ENCODE results near the gene SPATS2L. TPM values are rescaled to one million over a fixed set of nuclear protein-coding genes. Genes with fewer than 3 reads are reported as not detected.
A peak's percentile ranks its signal among the peaks of the same experiment; 100 is the strongest.

SPATS2L gene
- total and polyA plus RNA-seq, 2 experiments from 2014 or later: 118 to 154 TPM

DNA sequence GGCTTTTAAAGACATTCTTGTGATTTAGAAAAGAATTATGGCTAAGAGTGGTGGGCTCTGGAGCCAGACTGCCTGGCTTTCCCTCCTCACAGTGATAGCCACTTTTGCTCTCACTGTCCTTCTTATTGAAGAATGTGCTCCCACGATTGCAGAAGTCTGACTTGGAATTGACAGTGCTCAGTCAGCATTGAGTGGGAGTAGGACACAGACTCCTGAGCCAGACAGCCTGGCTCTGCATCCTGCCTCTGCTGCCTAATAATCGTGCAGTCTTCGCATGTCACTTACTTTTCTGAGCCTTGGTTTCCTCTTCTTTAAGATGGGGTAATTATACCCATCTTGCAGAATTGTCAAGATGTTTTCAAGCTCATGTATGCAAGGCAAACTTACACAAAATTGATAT lies 23.3 kb downstream of the SPATS2L start:
- Mint-ChIP-seq H3K9me3 (peaks cover 11% of the 10 kb centered on the region; the same call in 2 of the 3 replicates), H3K27me3 (ENCODE audit: insufficient read depth, low read depth, poor library complexity) (no peaks in the 10 kb centered on the region), H3K27ac (no peak overlapping the region), H3K4me1 (peaks cover 19% of the 10 kb centered on the region), H3K36me3 (ENCODE audit: low read depth) (peaks cover 66% of the 10 kb centered on the region), H3K4me3 (no peak overlapping the region)
- DNase-seq (ENCODE audit: low spot score) (no peak), ATAC-seq (no peak; the same call in 2 of the 3 replicates)
- H4K20me1 ChIP-seq (replicated peaks; ENCODE audit: insufficient read depth): 0 out of 2 replicates have a peak, but pooled peaks cover 12% of the 10 kb centered on the region
- H3K4me2 ChIP-seq: no peak overlapping the region
- peaks cover 100% of the 10 kb centered on the region for H3K79me2 ChIP-seq (replicated peaks; ENCODE audit: insufficient read depth)
- H3K27ac ChIP-seq (ENCODE audit: low read depth): peak overlapping the region; percentile 20; the same call in 1 of the 2 replicates
- H2AFZ ChIP-seq: no peak overlapping the region
- H3K9me2 ChIP-seq (ENCODE audit: insufficient read depth): no peaks in the 10 kb centered on the region
- peaks cover 21% of the 10 kb centered on the region; the same call in 1 of the 2 replicates for H3K36me3 ChIP-seq (ENCODE audit: insufficient read depth)
- no peaks in the 10 kb centered on the region for H3K27me3 ChIP-seq (ENCODE audit: insufficient read depth)
- no peak overlapping the region for H3K4me3 ChIP-seq
- peaks cover 8% of the 10 kb centered on the region for H3K4me1 ChIP-seq (ENCODE audit: insufficient read depth)
- TF ChIP-seq EZH2 (IDR thresholded peaks at IDR 0.05; ENCODE audit: low read depth, unreplicated experiment): no peak
- TF ChIP-seq CREB1 (CRISPR knock-in tag; IDR thresholded peaks at IDR 0.05; ENCODE audit: low read depth): no peak
- TF ChIP-seq POLR2AphosphoS5 (IDR thresholded peaks at IDR 0.05; ENCODE audit: low read depth): no peak
- TF ChIP-seq, protein P1, sequence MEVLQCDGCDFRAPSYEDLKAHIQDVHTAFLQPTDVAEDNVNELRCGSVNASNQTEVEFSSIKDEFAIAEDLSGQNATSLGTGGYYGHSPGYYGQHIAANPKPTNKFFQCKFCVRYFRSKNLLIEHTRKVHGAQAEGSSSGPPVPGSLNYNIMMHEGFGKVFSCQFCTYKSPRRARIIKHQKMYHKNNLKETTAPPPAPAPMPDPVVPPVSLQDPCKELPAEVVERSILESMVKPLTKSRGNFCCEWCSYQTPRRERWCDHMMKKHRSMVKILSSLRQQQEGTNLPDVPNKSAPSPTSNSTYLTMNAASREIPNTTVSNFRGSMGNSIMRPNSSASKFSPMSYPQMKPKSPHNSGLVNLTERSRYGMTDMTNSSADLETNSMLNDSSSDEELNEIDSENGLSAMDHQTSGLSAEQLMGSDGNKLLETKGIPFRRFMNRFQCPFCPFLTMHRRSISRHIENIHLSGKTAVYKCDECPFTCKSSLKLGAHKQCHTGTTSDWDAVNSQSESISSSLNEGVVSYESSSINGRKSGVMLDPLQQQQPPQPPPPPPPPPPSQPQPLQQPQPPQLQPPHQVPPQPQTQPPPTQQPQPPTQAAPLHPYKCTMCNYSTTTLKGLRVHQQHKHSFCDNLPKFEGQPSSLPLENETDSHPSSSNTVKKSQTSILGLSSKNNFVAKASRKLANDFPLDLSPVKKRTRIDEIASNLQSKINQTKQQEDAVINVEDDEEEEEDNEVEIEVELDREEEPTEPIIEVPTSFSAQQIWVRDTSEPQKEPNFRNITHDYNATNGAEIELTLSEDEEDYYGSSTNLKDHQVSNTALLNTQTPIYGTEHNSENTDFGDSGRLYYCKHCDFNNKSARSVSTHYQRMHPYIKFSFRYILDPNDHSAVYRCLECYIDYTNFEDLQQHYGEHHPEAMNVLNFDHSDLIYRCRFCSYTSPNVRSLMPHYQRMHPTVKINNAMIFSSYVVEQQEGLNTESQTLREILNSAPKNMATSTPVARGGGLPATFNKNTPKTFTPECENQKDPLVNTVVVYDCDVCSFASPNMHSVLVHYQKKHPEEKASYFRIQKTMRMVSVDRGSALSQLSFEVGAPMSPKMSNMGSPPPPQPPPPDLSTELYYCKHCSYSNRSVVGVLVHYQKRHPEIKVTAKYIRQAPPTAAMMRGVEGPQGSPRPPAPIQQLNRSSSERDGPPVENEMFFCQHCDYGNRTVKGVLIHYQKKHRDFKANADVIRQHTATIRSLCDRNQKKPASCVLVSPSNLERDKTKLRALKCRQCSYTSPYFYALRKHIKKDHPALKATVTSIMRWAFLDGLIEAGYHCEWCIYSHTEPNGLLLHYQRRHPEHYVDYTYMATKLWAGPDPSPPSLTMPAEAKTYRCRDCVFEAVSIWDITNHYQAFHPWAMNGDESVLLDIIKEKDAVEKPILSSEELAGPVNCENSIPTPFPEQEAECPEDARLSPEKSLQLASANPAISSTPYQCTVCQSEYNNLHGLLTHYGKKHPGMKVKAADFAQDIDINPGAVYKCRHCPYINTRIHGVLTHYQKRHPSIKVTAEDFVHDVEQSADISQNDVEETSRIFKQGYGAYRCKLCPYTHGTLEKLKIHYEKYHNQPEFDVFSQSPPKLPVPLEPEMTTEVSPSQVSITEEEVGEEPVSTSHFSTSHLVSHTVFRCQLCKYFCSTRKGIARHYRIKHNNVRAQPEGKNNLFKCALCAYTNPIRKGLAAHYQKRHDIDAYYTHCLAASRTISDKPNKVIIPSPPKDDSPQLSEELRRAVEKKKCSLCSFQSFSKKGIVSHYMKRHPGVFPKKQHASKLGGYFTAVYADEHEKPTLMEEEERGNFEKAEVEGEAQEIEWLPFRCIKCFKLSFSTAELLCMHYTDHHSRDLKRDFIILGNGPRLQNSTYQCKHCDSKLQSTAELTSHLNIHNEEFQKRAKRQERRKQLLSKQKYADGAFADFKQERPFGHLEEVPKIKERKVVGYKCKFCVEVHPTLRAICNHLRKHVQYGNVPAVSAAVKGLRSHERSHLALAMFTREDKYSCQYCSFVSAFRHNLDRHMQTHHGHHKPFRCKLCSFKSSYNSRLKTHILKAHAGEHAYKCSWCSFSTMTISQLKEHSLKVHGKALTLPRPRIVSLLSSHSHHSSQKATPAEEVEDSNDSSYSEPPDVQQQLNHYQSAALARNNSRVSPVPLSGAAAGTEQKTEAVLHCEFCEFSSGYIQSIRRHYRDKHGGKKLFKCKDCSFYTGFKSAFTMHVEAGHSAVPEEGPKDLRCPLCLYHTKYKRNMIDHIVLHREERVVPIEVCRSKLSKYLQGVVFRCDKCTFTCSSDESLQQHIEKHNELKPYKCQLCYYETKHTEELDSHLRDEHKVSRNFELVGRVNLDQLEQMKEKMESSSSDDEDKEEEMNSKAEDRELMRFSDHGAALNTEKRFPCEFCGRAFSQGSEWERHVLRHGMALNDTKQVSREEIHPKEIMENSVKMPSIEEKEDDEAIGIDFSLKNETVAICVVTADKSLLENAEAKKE (CRISPR knock-in tag; IDR thresholded peaks at IDR 0.05): no peak
- no peak for TF ChIP-seq ZNF114 (CRISPR knock-in tag; IDR thresholded peaks at IDR 0.05)
- TF ChIP-seq, protein P2, sequence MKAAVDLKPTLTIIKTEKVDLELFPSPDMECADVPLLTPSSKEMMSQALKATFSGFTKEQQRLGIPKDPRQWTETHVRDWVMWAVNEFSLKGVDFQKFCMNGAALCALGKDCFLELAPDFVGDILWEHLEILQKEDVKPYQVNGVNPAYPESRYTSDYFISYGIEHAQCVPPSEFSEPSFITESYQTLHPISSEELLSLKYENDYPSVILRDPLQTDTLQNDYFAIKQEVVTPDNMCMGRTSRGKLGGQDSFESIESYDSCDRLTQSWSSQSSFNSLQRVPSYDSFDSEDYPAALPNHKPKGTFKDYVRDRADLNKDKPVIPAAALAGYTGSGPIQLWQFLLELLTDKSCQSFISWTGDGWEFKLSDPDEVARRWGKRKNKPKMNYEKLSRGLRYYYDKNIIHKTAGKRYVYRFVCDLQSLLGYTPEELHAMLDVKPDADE (IDR thresholded peaks at IDR 0.05): no peak
- TF ChIP-seq, protein P3, sequence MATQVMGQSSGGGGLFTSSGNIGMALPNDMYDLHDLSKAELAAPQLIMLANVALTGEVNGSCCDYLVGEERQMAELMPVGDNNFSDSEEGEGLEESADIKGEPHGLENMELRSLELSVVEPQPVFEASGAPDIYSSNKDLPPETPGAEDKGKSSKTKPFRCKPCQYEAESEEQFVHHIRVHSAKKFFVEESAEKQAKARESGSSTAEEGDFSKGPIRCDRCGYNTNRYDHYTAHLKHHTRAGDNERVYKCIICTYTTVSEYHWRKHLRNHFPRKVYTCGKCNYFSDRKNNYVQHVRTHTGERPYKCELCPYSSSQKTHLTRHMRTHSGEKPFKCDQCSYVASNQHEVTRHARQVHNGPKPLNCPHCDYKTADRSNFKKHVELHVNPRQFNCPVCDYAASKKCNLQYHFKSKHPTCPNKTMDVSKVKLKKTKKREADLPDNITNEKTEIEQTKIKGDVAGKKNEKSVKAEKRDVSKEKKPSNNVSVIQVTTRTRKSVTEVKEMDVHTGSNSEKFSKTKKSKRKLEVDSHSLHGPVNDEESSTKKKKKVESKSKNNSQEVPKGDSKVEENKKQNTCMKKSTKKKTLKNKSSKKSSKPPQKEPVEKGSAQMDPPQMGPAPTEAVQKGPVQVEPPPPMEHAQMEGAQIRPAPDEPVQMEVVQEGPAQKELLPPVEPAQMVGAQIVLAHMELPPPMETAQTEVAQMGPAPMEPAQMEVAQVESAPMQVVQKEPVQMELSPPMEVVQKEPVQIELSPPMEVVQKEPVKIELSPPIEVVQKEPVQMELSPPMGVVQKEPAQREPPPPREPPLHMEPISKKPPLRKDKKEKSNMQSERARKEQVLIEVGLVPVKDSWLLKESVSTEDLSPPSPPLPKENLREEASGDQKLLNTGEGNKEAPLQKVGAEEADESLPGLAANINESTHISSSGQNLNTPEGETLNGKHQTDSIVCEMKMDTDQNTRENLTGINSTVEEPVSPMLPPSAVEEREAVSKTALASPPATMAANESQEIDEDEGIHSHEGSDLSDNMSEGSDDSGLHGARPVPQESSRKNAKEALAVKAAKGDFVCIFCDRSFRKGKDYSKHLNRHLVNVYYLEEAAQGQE (IDR thresholded peaks at IDR 0.05; ENCODE audit: unreplicated experiment): no peak
- TF ChIP-seq STAT1 (IDR thresholded peaks at IDR 0.05; ENCODE audit: unreplicated experiment): no peak
- TF ChIP-seq EZH2phosphoT487 (IDR thresholded peaks at IDR 0.05; ENCODE audit: unreplicated experiment): no peak
- no peak for TF ChIP-seq JUNB (IDR thresholded peaks at IDR 0.05; ENCODE audit: unreplicated experiment)
- no peak for TF ChIP-seq ZNF331 (CRISPR knock-in tag; IDR thresholded peaks at IDR 0.05; ENCODE audit: low read depth)
- TF ChIP-seq, protein P4, sequence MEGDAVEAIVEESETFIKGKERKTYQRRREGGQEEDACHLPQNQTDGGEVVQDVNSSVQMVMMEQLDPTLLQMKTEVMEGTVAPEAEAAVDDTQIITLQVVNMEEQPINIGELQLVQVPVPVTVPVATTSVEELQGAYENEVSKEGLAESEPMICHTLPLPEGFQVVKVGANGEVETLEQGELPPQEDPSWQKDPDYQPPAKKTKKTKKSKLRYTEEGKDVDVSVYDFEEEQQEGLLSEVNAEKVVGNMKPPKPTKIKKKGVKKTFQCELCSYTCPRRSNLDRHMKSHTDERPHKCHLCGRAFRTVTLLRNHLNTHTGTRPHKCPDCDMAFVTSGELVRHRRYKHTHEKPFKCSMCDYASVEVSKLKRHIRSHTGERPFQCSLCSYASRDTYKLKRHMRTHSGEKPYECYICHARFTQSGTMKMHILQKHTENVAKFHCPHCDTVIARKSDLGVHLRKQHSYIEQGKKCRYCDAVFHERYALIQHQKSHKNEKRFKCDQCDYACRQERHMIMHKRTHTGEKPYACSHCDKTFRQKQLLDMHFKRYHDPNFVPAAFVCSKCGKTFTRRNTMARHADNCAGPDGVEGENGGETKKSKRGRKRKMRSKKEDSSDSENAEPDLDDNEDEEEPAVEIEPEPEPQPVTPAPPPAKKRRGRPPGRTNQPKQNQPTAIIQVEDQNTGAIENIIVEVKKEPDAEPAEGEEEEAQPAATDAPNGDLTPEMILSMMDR (conservative IDR thresholded peaks at IDR 0.05; ENCODE audit: low read depth in 2 of 2): no peak
- TF ChIP-seq NANOG (IDR thresholded peaks at IDR 0.05; ENCODE audit: borderline replicate concordance): no peak
- H3F3A ChIP-seq (replicated peaks; ENCODE audit: low read depth): no peaks in the 10 kb centered on the region

Data from GM23338 (cell line).